GM21825 (cell line): ENCODE results near the gene HTR4.

Source experiments
- ATAC-seq: cut with Tn5 transposase; IDR thresholded peaks from one replicate; pipeline ENCODE4 v1.9.1; 2021; ENCODE audit warnings: mild to moderate bottlenecking, moderate library complexity; ENCODE audit not compliant: unreplicated experiment

HTR4 gene

DNA sequence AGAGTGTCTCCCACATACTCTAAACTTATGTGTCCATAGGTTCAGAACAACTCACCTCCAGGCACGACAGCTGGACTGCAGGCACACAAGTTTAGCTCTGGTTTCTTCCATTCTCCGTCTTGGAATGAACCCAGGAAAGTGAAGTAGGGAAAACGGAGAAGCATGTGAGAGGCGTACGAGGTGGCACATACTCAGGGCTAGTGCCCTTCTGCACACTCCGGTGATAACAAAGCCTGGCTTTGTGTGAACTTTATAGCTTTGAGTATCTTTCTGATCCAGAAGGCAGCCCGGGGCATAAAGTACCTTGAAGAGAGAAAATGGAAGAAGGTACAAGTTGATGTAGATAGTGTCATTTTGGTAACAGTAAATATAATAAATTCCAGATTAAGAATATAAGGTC, 11.1 kb upstream of the HTR4 start:
- ATAC-seq: no peak

DNA sequence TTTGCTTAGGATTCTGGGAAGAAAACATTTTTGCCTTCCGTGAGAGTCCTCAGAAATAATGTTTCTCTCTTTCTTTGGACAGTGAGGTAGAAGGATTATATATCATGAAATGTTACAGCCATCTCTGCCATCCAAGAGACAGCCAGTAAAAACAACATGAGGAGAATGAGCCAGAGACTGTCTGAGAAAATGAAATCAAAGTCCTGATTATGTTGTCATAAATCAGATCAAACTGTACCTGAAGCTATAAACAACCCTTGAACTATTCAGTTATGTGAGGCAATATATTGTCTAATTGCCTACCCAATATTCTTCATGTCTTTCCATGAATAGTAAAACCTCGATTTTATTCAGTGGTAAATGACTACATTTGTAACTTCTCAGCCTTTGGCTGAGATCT, 9.2 kb upstream of the HTR4 start:
- ATAC-seq: no peak

DNA sequence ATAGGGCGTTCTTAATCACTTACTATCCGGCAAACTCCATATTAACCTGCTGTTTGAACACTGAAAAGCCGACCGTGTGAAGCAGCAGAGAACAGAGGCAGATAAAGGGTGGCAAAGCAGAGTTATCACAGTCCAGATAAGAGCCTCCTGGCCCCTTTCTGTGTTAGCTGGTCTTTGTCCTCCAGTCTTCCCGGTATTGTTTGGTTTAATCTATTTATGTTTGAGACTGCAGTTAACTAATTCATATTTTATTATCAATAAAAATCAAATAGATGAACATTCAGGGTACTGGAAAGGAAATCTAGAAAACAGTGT, 6.0 kb upstream of the HTR4 start:
- no peak for ATAC-seq

DNA sequence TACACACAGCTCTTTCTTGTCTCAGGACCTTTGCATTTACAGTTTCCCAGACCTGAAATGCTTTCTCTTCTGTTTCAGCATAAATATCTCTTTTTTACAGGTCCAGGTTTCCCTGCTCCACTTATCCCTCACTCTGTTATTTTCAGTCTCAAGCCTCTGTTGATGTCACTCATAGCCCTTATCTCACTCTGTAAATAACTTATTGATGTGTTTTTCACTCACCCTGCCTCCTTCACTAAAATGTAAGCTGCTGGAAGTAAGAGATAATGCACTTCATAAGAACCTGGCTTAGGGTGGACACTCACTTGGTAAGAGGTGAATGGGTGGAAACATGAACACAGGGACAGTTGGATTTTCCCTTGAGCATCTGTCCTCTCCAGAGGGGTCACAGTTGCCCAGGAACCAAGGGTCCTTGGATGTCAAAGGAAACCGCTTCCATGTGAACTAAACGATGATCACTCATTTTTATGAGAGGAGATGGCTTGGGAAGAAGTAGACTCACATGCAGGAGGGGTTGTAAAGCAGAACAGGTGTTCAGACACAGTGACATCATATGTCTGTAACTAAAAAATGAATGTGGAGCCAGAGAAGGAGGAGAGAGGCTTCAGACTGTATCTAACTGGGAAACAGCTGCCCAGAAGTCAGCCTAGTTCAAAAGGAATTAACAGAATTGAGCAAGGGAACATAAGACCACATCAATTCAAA, 5.5 kb upstream of the HTR4 start:
- ATAC-seq: no peak

DNA sequence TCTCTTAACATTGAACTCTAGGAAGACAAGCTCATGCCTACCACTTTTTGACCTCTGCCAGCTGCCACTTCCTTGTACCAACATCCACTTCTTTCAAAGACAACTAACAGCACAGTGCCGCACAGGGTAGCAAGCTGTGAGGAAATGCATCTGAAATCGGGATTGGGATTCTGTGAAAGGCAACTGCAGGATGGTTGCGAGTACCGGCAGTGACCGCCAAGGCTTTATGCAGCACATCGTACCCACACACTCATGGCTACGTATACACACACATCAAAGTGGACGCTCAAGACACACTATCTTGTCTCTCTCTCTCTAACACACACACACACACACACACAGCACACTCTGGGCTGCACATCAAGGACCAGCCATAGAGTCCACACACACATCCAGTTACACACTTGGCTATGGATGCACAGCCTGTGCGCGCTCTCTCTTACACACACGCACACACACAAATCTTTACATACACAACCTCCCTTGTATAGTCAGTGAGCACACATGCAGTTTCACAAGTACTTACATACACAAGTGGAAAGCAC, 964 bp downstream of the HTR4 start:
- no peak for ATAC-seq

DNA sequence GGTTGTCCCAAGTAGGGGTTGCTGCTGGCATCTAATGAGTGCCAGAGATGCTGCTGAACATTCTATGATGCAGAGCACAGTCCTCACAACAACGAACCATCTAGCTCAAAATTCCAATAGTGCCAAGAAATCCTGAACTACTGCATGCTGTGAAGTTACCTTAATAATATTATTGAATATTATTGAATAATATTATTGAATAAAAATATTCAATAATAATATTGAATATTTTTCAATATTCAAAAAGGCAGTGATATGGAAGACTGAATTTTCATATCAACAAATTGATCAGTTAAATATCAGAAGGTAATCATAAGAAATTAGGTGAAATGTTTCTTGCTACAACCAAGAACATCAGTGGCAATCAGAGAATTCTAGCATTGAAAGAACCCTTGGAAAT, 2.8 kb downstream of the HTR4 start:
- no peak for ATAC-seq

DNA sequence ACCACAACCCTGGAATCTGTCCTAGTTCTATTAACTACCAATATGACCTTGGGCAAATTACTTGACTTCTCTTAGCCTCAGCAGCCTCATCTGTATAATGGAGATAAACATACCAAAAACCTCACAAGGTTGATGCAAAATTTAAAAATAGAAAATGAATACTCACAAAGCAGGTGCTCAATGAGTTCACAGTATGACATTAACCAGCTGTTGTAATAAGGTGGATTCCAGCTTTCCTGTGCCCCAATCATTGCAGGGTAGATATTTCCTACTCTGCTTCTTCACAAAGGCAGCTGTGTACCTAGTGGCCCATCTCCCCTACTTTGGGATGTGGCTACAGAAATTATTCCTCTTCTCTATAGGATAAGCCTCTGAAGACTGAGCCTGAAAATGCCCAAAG, 8.8 kb downstream of the HTR4 start:
- no peak for ATAC-seq

DNA sequence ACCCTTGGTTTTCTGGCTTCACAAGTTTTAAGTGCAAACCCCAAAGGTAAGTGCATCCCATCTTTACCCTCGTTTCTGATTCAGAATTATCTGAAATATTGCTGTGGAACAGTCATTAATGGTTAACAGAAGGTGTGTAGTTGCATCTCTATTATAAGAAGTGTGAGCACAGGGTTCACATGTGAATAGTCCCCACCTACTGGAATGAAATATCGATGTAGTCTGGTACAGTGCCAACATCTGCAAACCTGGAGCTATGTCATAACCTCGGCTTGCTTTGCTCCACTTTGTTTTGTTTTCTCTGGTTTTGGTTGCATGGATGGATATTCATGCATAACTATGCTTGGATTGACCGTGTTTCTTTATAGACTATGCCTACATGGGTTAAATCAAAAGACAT, 12.6 kb downstream of the HTR4 start:
- ATAC-seq: no peak

DNA sequence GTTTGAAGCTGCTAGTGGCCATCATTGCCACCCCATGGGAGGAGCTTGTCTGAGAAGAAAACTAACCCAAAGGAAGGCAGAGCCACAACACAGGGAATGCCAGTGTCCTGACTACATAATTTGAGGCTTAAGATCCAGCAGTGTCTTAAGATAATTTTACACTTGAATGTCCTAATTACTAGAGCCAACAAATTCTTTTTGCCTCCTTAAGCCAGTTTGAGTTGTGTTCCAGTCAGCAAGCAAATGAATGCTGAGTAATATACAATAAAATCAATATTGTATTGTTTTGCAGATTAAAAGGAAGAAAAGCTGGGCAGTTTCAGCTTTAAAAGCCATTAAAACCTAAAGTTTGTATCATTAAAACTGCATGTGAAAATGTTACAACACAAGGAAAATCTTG, 13.9 kb downstream of the HTR4 start:
- no peak for ATAC-seq

DNA sequence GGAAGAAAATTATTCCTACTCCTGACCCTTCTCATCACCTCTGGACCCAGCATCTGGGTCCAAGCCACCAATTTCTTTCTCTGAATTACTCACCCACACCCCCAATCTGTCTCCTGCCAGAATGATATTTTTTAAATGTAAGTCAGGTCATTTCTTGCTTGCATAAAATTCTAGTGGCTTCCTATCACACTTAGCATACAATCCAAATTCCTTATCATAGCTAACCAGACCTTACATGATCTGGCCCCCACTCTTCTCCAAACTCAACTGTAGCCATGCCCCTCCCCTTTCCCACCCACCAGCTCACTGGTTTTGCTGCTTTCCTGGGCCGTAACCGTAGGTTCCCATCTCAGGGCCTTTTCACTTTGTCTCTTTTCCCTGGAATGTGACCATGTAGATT, 15.2 kb downstream of the HTR4 start:
- ATAC-seq: no peak

DNA sequence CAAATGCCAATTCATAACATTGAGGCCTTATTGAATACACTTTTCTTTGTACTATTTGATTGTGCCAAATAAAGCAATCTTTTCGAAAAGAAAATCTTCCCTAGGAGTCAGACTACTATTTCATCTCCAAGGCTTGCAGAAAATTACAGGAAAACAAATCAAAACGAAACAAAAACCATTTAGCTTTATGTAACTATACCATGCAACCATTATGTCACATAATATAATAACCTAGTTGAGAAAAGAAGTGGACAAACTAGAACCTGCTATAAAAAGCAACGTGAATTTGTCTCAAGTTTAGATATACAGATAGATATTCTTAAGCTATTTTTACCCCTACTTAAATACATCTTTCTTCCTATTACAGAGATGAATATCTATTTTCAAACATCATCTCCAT, 18.0 kb downstream of the HTR4 start:
- no peak for ATAC-seq

DNA sequence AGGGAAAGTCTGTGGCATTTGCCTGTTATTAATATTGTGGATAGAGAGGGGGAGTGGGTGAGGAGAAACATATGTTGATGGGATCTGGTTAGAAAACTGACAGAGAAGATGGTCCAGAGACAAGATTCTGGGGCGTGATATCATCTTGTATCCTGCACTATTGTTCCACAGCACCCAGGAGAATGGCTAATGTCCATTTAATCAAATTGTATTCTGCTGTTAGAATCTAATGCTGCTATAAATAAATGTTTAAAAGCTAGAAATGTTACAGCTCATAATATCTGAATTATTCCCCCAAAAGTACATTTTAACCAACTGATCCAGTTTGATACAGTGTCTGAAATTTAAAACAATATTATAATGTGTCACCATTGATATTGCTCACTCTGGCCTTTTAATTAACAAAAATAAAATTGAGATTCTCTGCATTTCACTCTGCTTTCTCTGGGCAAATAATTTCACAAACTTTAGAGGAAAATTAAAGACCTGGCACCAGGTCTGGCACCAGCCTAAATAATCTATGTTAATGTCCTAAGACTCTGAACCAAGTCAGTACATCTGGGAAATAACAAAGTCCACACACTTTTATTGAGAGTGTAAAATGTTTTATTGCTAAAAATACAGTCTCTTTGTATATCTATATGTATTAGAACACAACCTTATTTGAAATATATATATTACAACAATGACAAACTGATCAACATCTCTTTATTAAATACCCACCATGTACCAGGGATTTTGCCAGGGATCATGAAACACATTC, 18.8 kb downstream of the HTR4 start:
- ATAC-seq: no peak

DNA sequence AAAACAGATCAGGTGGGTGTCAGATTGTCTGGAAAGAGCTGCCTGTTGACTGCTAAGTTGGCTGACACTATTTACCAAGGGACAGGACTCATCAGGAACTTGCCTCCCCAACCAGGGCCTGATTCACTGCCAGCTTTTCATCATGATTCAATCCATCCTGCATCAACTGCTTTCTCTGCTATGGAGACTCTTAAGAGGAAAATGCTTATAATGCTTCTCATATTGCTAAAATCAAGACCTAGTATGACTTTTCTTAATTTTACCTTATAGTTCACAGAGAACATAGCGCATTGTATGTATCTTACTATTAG, 21.3 kb downstream of the HTR4 start:
- ATAC-seq: no peak

DNA sequence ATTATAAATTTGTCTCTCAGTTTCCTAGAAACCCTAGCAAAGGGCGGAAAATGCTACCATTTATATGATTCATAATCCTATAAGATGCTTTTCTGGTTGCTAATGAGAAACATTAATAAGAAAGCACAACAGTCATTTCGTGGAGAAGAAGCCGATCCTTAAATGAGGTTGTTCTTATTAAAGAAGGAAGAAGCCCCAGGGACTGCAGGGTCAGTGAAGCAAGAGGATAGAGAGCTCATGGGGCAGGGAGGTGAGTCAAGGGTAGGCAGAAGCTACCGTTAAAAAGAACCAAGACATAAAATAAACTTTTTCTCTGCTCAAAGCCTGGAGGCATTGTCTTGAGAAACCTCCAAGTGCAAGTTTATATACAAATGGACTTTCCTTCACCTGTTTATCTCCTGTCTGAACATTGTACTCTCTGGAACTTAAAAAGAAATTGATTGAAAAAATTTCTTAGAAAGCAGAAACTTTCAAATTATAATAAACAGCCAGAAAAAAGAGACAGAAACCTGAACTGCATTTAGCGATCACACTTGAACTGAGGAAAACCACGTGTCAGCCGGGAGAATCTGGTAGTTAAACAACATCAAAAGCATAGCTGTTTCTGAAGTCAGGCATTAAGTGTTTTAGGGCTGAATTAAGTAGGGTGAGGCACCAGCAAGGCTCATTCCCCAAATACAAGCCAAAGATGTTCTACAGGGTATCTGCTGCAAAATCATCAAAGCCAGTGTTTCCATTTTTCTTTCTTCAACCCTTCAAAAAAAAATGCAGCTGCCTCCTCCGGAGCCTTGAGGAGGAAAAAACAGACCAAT, 21.9 kb downstream of the HTR4 start:
- no peak for ATAC-seq

DNA sequence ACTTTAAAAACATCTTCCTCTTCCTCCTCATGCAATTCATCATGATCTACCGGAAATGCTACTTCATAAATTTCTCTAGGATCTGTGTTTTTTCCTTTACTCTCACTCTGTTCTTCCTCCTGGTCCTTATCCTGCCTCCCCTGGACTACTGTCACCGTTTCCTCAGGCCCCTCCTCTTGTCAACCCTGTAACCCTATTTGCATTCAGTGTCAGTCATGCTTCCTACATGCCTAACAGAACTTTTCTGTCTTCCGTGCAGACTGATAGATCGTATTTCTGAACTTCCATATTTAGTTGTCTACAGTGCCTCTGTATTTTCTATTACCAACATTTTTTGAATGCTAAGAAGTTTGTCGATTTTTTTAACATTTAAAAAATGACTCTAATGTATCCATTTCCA, 27.3 kb downstream of the HTR4 start:
- no peak for ATAC-seq

DNA sequence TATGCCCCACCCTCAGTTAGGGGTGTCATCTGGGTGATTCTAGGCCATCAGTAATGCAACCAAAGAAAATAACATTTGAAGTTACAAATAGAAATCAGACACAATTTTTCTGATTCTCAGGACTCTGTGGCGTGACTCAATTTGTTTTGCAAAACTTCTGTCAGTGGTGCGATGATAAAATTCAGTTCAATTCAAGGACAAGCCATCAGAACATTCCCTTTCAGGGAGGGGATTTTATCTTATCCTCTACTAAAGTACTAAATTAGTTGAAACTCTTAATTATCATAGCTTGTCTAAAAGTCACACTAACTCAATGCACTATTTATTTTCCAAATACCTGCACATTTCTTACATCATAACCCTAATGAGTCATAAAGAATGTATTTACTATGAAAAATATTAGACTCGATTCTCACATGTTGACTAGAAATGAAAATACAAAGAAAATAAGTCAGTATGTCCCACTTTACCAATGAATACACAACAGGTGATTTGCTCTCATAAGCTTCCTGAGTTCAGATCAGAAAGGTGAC, 28.2 kb downstream of the HTR4 start:
- ATAC-seq: no peak

DNA sequence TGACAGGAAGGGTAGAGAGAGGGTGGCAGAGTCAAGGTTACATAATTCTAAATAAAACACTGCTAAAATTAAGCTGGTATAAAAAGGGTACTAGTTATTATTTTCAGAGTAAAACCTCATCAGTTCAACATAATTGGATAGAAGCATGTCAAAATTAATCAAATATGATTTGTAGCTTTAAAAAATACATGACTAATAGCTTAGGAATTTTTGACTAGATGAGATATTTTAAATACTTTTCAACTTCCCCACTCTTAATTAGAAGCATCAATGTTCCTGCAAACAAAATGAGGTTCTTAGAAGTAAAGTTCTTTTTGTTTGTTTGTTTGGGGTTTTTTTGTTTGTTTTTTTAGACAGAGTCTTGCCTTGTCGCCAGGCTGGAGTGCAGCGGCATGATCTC, 29.1 kb downstream of the HTR4 start:
- no peak for ATAC-seq

DNA sequence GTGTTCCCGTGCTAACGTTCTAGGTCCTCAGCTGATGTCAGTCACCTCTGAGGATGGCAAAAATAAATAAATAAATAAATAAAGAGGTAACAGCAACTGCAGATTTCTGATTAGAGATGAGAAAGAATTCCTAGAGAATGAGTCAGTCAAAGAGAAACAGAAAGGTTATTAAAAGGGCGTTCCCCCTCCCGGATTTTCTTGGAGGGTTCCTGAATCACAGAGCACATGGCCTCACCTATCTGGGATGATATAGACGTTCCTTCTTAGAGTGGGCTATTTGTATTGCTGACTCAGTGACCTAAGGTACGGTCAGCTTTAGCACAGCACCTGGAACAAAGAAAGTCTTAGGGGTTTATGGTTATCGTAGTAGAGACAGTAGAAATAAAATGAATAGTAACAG, 30.6 kb downstream of the HTR4 start:
- ATAC-seq: no peak

DNA sequence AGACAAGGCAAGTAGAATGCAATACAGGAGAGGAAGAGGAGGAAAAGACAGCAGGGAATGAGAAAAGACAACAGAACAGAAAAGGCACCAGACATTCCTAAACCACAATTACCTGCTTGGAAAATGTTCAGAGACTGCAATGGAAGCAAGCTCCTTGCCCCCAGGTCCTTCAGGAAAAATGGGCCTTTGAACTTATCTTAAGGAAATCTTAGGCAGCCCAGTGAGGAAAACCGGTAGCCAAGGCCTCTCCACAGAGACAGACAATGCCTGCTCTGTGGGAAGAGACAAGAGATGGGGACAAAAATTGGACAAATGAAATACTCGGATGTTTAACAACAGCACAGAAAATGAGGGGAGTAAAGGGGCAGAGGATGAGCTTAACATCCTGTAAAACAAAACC, 31.2 kb downstream of the HTR4 start:
- no peak for ATAC-seq

DNA sequence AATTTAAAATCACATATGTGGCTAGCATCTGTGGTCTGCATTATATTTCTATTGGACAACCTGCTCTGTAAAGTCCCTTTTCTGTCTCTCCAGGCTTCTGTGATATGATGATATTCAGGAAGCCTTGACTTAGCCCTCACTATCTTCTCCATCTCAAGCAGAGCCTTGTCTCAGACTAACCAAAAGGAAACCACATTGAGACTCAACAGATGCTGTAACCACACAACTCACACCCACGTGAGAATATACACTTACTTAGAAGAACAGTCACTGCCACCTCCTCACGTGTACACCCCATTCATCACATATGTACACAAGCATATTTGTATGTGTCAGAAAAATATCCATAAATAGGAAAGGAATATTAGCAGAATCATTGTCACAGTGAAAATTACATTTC, 33.6 kb downstream of the HTR4 start:
- ATAC-seq: no peak

DNA sequence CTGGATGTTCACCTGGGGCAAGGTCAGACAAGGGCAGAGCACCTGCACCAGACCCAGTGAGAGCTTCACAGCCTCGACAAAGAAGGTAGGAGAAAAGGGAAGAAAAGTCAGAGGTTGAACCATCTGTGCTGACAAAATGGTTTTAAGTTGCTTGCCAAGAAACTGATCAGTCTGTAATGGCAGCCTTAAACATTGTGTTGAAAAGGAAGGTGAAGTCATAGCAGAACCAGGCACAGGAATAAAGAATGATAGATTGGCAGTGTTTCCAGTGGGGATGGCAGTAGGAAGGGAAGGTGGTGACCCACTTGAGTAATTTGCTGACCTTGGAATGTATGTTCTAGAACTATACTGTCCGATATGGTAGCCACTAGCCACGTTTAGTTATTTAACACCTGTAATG, 34.2 kb downstream of the HTR4 start:
- ATAC-seq: no peak

DNA sequence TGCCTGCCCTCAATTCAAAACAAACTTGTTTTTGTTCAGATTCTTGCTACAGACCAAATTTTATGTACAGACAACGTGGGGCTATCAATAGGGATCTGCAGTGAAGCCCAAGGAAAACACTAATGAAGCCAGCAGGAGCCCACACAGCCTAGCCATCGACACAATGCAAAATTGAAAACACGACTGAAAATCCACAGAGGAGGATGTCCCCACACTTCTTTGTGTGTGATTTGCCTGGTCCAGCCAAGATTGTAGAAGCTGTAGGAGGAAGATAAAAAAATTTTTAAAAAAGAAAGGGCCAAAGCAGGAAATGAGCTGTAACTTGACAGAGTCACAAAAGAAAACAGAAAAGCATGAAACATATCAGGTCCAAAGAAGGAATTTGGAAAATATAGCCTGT, 34.8 kb downstream of the HTR4 start:
- no peak for ATAC-seq
